ENCODE results near the gene UTRN. TPM values are rescaled to one million over a fixed set of nuclear protein-coding genes. Genes with fewer than 3 reads are reported as not detected.

UTRN gene
- total and polyA plus RNA-seq, 4 donors, result 24.6 to 489 (median 123) TPM

- WGBS, 2 donors, result 72 to 88% methylated on average over 3 of the region's 3 CpGs
- no peak for TF ChIP-seq CTCF (IDR thresholded peaks at IDR 0.05; ENCODE audit: control extremely low read depth, extremely low read depth)
- no peak for DNase-seq
- H3K4me3 ChIP-seq, result no peak overlapping the region
- H3K27ac ChIP-seq (ENCODE audit: low read depth in 1 of 2, low read length in 1 of 2), result no peak overlapping the region
- H3K4me1 ChIP-seq (ENCODE audit: control insufficient read depth in 5 of 5, insufficient read depth in 5 of 5, low read length in 5 of 5), result peaks cover 0 to 7% (median 2%) of the 10 kb centered on the region in 5 donors
- H3K9me3 ChIP-seq (ENCODE audit: control insufficient read depth in 4 of 4, insufficient read depth in 3 of 4, low read length in 3 of 4), result no peaks in the 10 kb centered on the region
- H3K9ac ChIP-seq (ENCODE audit: insufficient read depth in 1 of 2, low read length in 2 of 2), result no peak overlapping the region
- no peak for ATAC-seq (ENCODE audit: insufficient read depth, low FRiP score)
- peaks cover 4 to 13% (median 11%) of the 10 kb centered on the region in 4 donors for H3K36me3 ChIP-seq (ENCODE audit: control insufficient read depth in 4 of 4, insufficient read depth in 4 of 4, low read length in 4 of 4)
- no peaks in the 10 kb centered on the region for H3K27me3 ChIP-seq (ENCODE audit: control insufficient read depth in 3 of 3, insufficient read depth in 3 of 3, low read length in 2 of 3)
These were observed 22.7 kb downstream of the UTRN start for GRCh38 chr6:144307880-144308279.

- DNase-seq, result no peak
- Histone ChIP-seq H3K9me3 (ENCODE audit: control insufficient read depth in 4 of 4, insufficient read depth in 3 of 4, low read length in 3 of 4) (no peaks in the 10 kb centered on the region), H3K4me3 (no peak overlapping the region), H3K9ac (ENCODE audit: insufficient read depth in 1 of 2, low read length in 2 of 2) (no peak overlapping the region), H3K36me3 (ENCODE audit: control insufficient read depth in 4 of 4, insufficient read depth in 4 of 4, low read length in 4 of 4) (peaks cover 4 to 13% (median 11%) of the 10 kb centered on the region in 4 donors), H3K4me1 (ENCODE audit: control insufficient read depth in 5 of 5, insufficient read depth in 5 of 5, low read length in 5 of 5) (peaks cover 11 to 31% (median 16%) of the 10 kb centered on the region in 5 donors), H3K27ac (ENCODE audit: low read depth in 1 of 2, low read length in 1 of 2) (no peak overlapping the region), H3K27me3 (ENCODE audit: control insufficient read depth in 3 of 3, insufficient read depth in 3 of 3, low read length in 2 of 3) (no peaks in the 10 kb centered on the region)
- WGBS, 2 donors, result 88 to 92% methylated on average over 5 of the region's 5 CpGs
- TF ChIP-seq CTCF (IDR thresholded peaks at IDR 0.05; ENCODE audit: control extremely low read depth, extremely low read depth), result no peak
- ATAC-seq (ENCODE audit: insufficient read depth, low FRiP score), result no peak
These were observed 25.6 kb downstream of the UTRN start for GRCh38 chr6:144310765-144311164.

GRCh38 chr6:144311361-144311760 is 26.2 kb downstream of the UTRN start:
- no peak for TF ChIP-seq CTCF (IDR thresholded peaks at IDR 0.05; ENCODE audit: control extremely low read depth, extremely low read depth)
- ATAC-seq (ENCODE audit: insufficient read depth, low FRiP score) (no peak), DNase-seq (no peak)
- WGBS, 2 donors, result 97% methylated on average over 2 of the region's 2 CpGs
- H3K36me3 ChIP-seq (ENCODE audit: control insufficient read depth in 4 of 4, insufficient read depth in 4 of 4, low read length in 4 of 4), result peaks cover 4 to 13% (median 11%) of the 10 kb centered on the region in 4 donors
- H3K4me1 ChIP-seq (ENCODE audit: control insufficient read depth in 5 of 5, insufficient read depth in 5 of 5, low read length in 5 of 5), result peaks cover 11 to 32% (median 18%) of the 10 kb centered on the region in 5 donors
- no peak overlapping the region for H3K4me3 ChIP-seq
- no peaks in the 10 kb centered on the region for H3K27me3 ChIP-seq (ENCODE audit: control insufficient read depth in 3 of 3, insufficient read depth in 3 of 3, low read length in 2 of 3)
- no peak overlapping the region for H3K27ac ChIP-seq (ENCODE audit: low read depth in 1 of 2, low read length in 1 of 2)
- H3K9ac ChIP-seq (ENCODE audit: insufficient read depth in 1 of 2, low read length in 2 of 2), result no peak overlapping the region
- H3K9me3 ChIP-seq (ENCODE audit: control insufficient read depth in 4 of 4, insufficient read depth in 3 of 4, low read length in 3 of 4), result no peaks in the 10 kb centered on the region

- Histone ChIP-seq H3K9ac (ENCODE audit: insufficient read depth in 1 of 2, low read length in 2 of 2) (no peak overlapping the region), H3K36me3 (ENCODE audit: control insufficient read depth in 4 of 4, insufficient read depth in 4 of 4, low read length in 4 of 4) (peaks cover under 1 to 8% (median 4%) of the 10 kb centered on the region in 4 donors), H3K27me3 (ENCODE audit: control insufficient read depth in 3 of 3, insufficient read depth in 3 of 3, low read length in 2 of 3) (no peaks in the 10 kb centered on the region), H3K9me3 (ENCODE audit: control insufficient read depth in 4 of 4, insufficient read depth in 3 of 4, low read length in 3 of 4) (no peaks in the 10 kb centered on the region), H3K27ac (ENCODE audit: low read depth in 1 of 2, low read length in 1 of 2) (peak overlapping the region; percentile 10 to 64), H3K4me1 (ENCODE audit: control insufficient read depth in 5 of 5, insufficient read depth in 5 of 5, low read length in 5 of 5) (peaks cover 11 to 40% (median 17%) of the 10 kb centered on the region in 5 donors), H3K4me3 (no peak overlapping the region)
- DNase-seq (peak; percentile 80 to 94 (median 91)), ATAC-seq (ENCODE audit: insufficient read depth, low FRiP score) (peak; percentile 92)
- TF ChIP-seq CTCF (IDR thresholded peaks at IDR 0.05; ENCODE audit: control extremely low read depth, extremely low read depth), result no peak
- WGBS, 2 donors, result 50 to 84% methylated on average over 5 of the region's 5 CpGs
These were observed 28.9 kb downstream of the UTRN start for GRCh38 chr6:144314003-144314485.
